GM12878 (cell line): ENCODE measurements around the gene EFCC1. TPM values are rescaled to one million over a fixed set of nuclear protein-coding genes. Genes with fewer than 3 reads are reported as not detected.

Experiments used
- ATAC-seq: fragments of 200-7000 bp; cut with Tn5 transposase; 3 replicates; pipeline ENCODE4 v1.9.1; 2020; ENCODE audit warnings: mild to moderate bottlenecking, moderate library complexity
- BruUV-seq: library from RNA; stranded (reverse); fragments of 400-500 nt; replicated peaks from 2 replicates; lab custom pipeline; 2021; lab: Mats Ljungman, UMichigan
- CTCF ChIA-PET: fragments of 300-600 bp; sonication (Branson Sonifier 250); formaldehyde crosslinking; extraction: SDS; loops from one replicate; lab custom pipeline; 2021; ENCODE audit warnings: inconsistent platforms; lab: Yijun Ruan, JAX
- POLR2A ChIA-PET: fragments of 350-600 bp; formaldehyde crosslinking; extraction: SDS; loops from one replicate; lab custom pipeline; 2021; ENCODE audit warnings: inconsistent platforms; lab: Charles Lee
- RAD21 ChIA-PET: fragments of 300-600 bp; sonication (Branson Sonifier 250); formaldehyde crosslinking; loops from one replicate; lab custom pipeline; 2023; ENCODE audit warnings: antibody characterized with exemption; ENCODE audit not compliant: unreplicated experiment; lab: Charles Lee
- SMC1A ChIA-PET: fragments of 300-600 bp; sonication (Branson Sonifier 250); formaldehyde crosslinking; loops from one replicate; lab custom pipeline; 2023; ENCODE audit not compliant: unreplicated experiment, uncharacterized antibody; lab: Charles Lee
- DNase-seq: peaks from one replicate; pipeline ENCODE4 v3.0.0-alpha.2; 2011; ENCODE audit warnings: low read depth, low spot score
- FAIRE-seq: peaks from 3 replicates; lab custom pipeline; 2011; peaks lifted over from hg19 to GRCh38; lab: Jason Lieb, UNC
- H2AFZ ChIP-seq: 2 replicates; pipeline ENCODE4 v1.6.0; 2011; ENCODE audit warnings: low read depth, low read length, control low read depth; ENCODE audit not compliant: control insufficient read depth
- H3K27ac ChIP-seq: 2 replicates; pipeline ENCODE4 v1.5.1; 2011; ENCODE audit warnings: control low read depth; ENCODE audit not compliant: control insufficient read depth, insufficient read depth
- H3K27me3 ChIP-seq, 2 experiments: replicated peaks in 1 of 2; 2 replicates each; pipeline versions ENCODE4 v1.6.0 to v1.6.1; 2011; ENCODE audit warnings: low read length in 1 of 2; ENCODE audit not compliant: control insufficient read depth in 2 of 2, insufficient read depth in 2 of 2
- H3K36me3 ChIP-seq, 2 experiments: 2 replicates each; pipeline ENCODE4 v1.5.1; 2011; ENCODE audit warnings: low read length in 1 of 2; ENCODE audit not compliant: control insufficient read depth in 2 of 2, insufficient read depth in 2 of 2
- H3K4me1 ChIP-seq: 2 replicates; pipeline ENCODE4 v1.6.1; 2011; ENCODE audit warnings: mild to moderate bottlenecking, low read length, moderate library complexity, mixed read lengths; ENCODE audit not compliant: control insufficient read depth, insufficient read depth
- H3K4me2 ChIP-seq: 2 replicates; pipeline ENCODE4 v1.6.0; 2011; ENCODE audit warnings: control low read depth; ENCODE audit not compliant: control insufficient read depth, insufficient read depth
- H3K4me3 ChIP-seq: fragments of 200-600 bp; sonication (generic); 2 replicates; pipeline ENCODE4 v1.5.1; 2016
- H3K79me2 ChIP-seq: 2 replicates; pipeline ENCODE4 v1.6.0; 2011; ENCODE audit warnings: low read length; ENCODE audit not compliant: control insufficient read depth, insufficient read depth
- H3K9ac ChIP-seq: 2 replicates; pipeline ENCODE4 v1.8.0; 2011; ENCODE audit warnings: low read length, control low read depth, mixed read lengths; ENCODE audit not compliant: control insufficient read depth, insufficient read depth
- H3K9me3 ChIP-seq: replicated peaks from 3 replicates; pipeline ENCODE4 v1.5.1; 2011; ENCODE audit warnings: mild to moderate bottlenecking, low read length; ENCODE audit not compliant: control insufficient read depth, insufficient read depth
- H4K20me1 ChIP-seq: 2 replicates; pipeline ENCODE4 v1.6.0; 2011; ENCODE audit not compliant: control insufficient read depth, insufficient read depth
- BRCA1 ChIP-seq: IDR thresholded peaks from 2 replicates; pipeline ENCODE4 v1.6.1; 2011; ENCODE audit warnings: low read depth, low read length, improper control_type of control experiment
- CEBPB ChIP-seq, 2 experiments: fragments of 150-350 bp in 1 of 2; IDR thresholded peaks; 2 replicates each; pipeline ENCODE4 v1.6.1; 2012 to 2014; ENCODE audit warnings: low read depth in 2 of 2, low read length in 2 of 2, borderline replicate concordance in 1 of 2, inconsistent platforms in 1 of 2
- ETV6 ChIP-seq, 2 experiments: fragments of 450-650 bp in 1 of 2; IDR thresholded peaks in 1 of 2; conservative IDR thresholded peaks in 1 of 2; 2 replicates each; pipeline ENCODE4 v1.6.1; 2014; ENCODE audit warnings: antibody characterized with exemption in 1 of 2, borderline replicate concordance in 1 of 2, low read depth in 1 of 2, mild to moderate bottlenecking in 1 of 2, moderate library complexity in 1 of 2
- EZH2 ChIP-seq: IDR thresholded peaks from 2 replicates; pipeline ENCODE4 v1.6.1; 2012; ENCODE audit warnings: low read depth, mild to moderate bottlenecking, control low read depth, inconsistent platforms, low read length, borderline replicate concordance; ENCODE audit not compliant: control insufficient read depth
- FOXK2 ChIP-seq: fragments of 450-650 bp; IDR thresholded peaks from 2 replicates; pipeline ENCODE4 v1.6.1; 2017; ENCODE audit warnings: mild to moderate bottlenecking, moderate library complexity
- HDGF ChIP-seq: fragments of 450-650 bp; IDR thresholded peaks from 2 replicates; pipeline ENCODE4 v1.6.1; 2016; ENCODE audit warnings: antibody characterized with exemption
- RUNX3 ChIP-seq: IDR thresholded peaks from 2 replicates; pipeline ENCODE4 v1.6.1; 2012; ENCODE audit warnings: low read length, inconsistent platforms
- TAF1 ChIP-seq: IDR thresholded peaks from 2 replicates; pipeline ENCODE4 v1.6.1; 2011; ENCODE audit warnings: mild to moderate bottlenecking, low read depth, low read length, borderline replicate concordance
- TCF7 ChIP-seq: IDR thresholded peaks from 2 replicates; pipeline ENCODE4 v1.6.1; 2014; ENCODE audit warnings: antibody characterized with exemption, borderline replicate concordance
- ZBED1 ChIP-seq: IDR thresholded peaks from 2 replicates; pipeline ENCODE4 v1.6.1; 2016; ENCODE audit warnings: borderline replicate concordance
- WGBS: methylation state at CpG from one replicate; pipeline ENCODE4 v1.1.6; 2016; ENCODE audit warnings: low lambda C conversion rate; ENCODE audit not compliant: insufficient replicate concordance, insufficient coverage; ENCODE audit errors: missing lambda C conversion rate; 5-methylcytosine and 5-hydroxymethylcytosine counted together
- in situ Hi-C: fragments of 300-500 bp; cut with MboI; formaldehyde crosslinking; loops from 9 replicates; pipeline ENCODE4 v1.14.3; 2018; ENCODE audit warnings: mixed read lengths
- intact Hi-C: fragments of 100-400 bp; cut with micrococcal nuclease; formaldehyde crosslinking; loops from one replicate; pipeline ENCODE4 v1.14.2; 2022; ENCODE audit not compliant: unreplicated experiment
- polyA plus RNA-seq, 11 experiments: library from polyadenylated mRNA; depleted of rRNA in 4 of 11; unstranded in 6 of 11; stranded (reverse) in 5 of 11; fragments of >200 nt; fragmentation: Nextera tagmentation in 4 of 11; fragmentation: Illumina TruSeq in 1 of 11; extraction: Ambion mirVana in 4 of 11; extraction: Trizol in 1 of 11; gene quantifications; 1 replicate in 1 of 11; 2 replicates in 10 of 11; pipeline versions ENCODE4 v1.2.1 to v1.2.3, GENCODE V29; 2011 to 2016; ENCODE audit warnings: inconsistent platforms in 2 of 11, missing spikeins in 2 of 11, low read depth in 1 of 11
- total RNA-seq, 4 experiments: library from RNA; depleted of rRNA in 3 of 4; stranded (reverse); fragments of >200 nt in 3 of 4; fragmentation: Illumina TruSeq in 1 of 4; extraction: Trizol in 1 of 4; gene quantifications; 2 replicates each; pipeline versions ENCODE4 v1.2.1 to v1.2.3, GENCODE V29; 2013 to 2021
- TF ChIP-seq, protein P1 (sequence below): IDR thresholded peaks from 2 replicates; pipeline ENCODE4 v1.6.1; 2011; ENCODE audit warnings: borderline replicate concordance, low read depth, mild to moderate bottlenecking, moderate library complexity, low read length; ENCODE audit not compliant: insufficient read depth, poor library complexity, severe bottlenecking
- TF ChIP-seq, protein P2 (sequence below): IDR thresholded peaks from 2 replicates; pipeline ENCODE4 v1.6.1; 2012; ENCODE audit warnings: mild to moderate bottlenecking, low read depth, low read length
- TF ChIP-seq, protein P3 (sequence below): fragments of 450-650 bp; IDR thresholded peaks from 2 replicates; pipeline ENCODE4 v1.6.1; 2017; ENCODE audit warnings: low read depth, mild to moderate bottlenecking, moderate library complexity
- TF ChIP-seq, protein P4 (sequence below): fragments of 150-350 bp; IDR thresholded peaks from 2 replicates; pipeline ENCODE4 v1.6.1; 2016; ENCODE audit warnings: low read depth, low read length

EFCC1 gene
- total and polyA plus RNA-seq, 10 of the 15 experiments (the other 5 are each of a cell fraction or from before 2014, with no cell fraction given), result not detected

DNA sequence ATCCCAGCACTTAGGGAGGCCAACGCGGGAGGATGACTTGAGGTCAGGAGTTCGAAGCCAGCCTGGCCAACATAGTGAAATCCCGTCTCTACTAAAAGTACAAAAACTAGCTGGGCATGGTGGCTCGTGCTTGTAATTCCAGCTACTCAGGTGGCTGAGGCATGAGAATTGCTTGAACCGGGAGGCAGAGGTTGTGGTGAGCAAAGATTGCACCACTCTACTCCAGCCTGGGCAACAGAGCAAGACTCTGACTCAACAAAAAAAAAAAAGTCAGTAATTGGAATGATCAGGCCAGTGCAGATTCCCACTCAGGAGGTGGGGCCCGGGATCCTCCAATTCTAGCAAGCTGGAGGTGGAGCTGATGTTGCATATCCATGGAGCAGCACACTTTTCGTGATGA is 12.8 kb upstream of the EFCC1 start:
- Histone ChIP-seq H3K79me2 (no peaks in the 10 kb centered on the region), H4K20me1 (no peaks in the 10 kb centered on the region), H3K4me2 (no peak overlapping the region), H3K4me1 (no peaks in the 10 kb centered on the region), H3K4me3 (no peak overlapping the region), H3K27me3 (no peaks in the 10 kb centered on the region; a peak in 1 of 4 replicates), H3K36me3 (no peaks in the 10 kb centered on the region), H3K9me3 (no peaks in the 10 kb centered on the region), H2AFZ (no peak overlapping the region), H3K27ac (no peak overlapping the region), H3K9ac (no peak overlapping the region)
- intact Hi-C loops, result no loop called here
- ATAC-seq (no peak), DNase-seq (no peak), FAIRE-seq (no peak)
- in situ Hi-C loops, result no loop called here
- WGBS, result 48% methylated on average over 7 of the region's 8 CpGs
- ChIA-PET CTCF (no interaction called here), SMC1A (interaction anchor here (1.0 kb wide), 1 partner anchor 18 kb away, joined by 3 read pairs; no protein-coding TSS in a partner anchor), POLR2A (no interaction called here), RAD21 (no interaction called here)
- BruUV-seq, result no TSS peak
- TF ChIP-seq TCF7 (no peak), EZH2 (no peak), RUNX3 (no peak), BRCA1 (no peak), FOXK2 (no peak), ZBED1 (no peak), TAF1 (no peak), HDGF (no peak), ETV6 (conservative IDR thresholded peaks at IDR 0.05 in 1 of 2, IDR thresholded peaks at IDR 0.05 in 1 of 2; ENCODE audit: borderline replicate concordance in 1 of 2, low read depth in 1 of 2) (no peak), CEBPB (IDR thresholded peaks at IDR 0.05; ENCODE audit: borderline replicate concordance in 1 of 2, low read depth in 2 of 2, low read length in 2 of 2) (no peak)
- TF ChIP-seq, protein P1, sequence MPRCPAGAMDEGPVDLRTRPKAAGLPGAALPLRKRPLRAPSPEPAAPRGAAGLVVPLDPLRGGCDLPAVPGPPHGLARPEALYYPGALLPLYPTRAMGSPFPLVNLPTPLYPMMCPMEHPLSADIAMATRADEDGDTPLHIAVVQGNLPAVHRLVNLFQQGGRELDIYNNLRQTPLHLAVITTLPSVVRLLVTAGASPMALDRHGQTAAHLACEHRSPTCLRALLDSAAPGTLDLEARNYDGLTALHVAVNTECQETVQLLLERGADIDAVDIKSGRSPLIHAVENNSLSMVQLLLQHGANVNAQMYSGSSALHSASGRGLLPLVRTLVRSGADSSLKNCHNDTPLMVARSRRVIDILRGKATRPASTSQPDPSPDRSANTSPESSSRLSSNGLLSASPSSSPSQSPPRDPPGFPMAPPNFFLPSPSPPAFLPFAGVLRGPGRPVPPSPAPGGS, result no peak
- TF ChIP-seq, protein P2, sequence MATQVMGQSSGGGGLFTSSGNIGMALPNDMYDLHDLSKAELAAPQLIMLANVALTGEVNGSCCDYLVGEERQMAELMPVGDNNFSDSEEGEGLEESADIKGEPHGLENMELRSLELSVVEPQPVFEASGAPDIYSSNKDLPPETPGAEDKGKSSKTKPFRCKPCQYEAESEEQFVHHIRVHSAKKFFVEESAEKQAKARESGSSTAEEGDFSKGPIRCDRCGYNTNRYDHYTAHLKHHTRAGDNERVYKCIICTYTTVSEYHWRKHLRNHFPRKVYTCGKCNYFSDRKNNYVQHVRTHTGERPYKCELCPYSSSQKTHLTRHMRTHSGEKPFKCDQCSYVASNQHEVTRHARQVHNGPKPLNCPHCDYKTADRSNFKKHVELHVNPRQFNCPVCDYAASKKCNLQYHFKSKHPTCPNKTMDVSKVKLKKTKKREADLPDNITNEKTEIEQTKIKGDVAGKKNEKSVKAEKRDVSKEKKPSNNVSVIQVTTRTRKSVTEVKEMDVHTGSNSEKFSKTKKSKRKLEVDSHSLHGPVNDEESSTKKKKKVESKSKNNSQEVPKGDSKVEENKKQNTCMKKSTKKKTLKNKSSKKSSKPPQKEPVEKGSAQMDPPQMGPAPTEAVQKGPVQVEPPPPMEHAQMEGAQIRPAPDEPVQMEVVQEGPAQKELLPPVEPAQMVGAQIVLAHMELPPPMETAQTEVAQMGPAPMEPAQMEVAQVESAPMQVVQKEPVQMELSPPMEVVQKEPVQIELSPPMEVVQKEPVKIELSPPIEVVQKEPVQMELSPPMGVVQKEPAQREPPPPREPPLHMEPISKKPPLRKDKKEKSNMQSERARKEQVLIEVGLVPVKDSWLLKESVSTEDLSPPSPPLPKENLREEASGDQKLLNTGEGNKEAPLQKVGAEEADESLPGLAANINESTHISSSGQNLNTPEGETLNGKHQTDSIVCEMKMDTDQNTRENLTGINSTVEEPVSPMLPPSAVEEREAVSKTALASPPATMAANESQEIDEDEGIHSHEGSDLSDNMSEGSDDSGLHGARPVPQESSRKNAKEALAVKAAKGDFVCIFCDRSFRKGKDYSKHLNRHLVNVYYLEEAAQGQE, result no peak
- TF ChIP-seq, protein P3, sequence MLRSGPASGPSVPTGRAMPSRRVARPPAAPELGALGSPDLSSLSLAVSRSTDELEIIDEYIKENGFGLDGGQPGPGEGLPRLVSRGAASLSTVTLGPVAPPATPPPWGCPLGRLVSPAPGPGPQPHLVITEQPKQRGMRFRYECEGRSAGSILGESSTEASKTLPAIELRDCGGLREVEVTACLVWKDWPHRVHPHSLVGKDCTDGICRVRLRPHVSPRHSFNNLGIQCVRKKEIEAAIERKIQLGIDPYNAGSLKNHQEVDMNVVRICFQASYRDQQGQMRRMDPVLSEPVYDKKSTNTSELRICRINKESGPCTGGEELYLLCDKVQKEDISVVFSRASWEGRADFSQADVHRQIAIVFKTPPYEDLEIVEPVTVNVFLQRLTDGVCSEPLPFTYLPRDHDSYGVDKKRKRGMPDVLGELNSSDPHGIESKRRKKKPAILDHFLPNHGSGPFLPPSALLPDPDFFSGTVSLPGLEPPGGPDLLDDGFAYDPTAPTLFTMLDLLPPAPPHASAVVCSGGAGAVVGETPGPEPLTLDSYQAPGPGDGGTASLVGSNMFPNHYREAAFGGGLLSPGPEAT, result no peak
- TF ChIP-seq, protein P4, sequence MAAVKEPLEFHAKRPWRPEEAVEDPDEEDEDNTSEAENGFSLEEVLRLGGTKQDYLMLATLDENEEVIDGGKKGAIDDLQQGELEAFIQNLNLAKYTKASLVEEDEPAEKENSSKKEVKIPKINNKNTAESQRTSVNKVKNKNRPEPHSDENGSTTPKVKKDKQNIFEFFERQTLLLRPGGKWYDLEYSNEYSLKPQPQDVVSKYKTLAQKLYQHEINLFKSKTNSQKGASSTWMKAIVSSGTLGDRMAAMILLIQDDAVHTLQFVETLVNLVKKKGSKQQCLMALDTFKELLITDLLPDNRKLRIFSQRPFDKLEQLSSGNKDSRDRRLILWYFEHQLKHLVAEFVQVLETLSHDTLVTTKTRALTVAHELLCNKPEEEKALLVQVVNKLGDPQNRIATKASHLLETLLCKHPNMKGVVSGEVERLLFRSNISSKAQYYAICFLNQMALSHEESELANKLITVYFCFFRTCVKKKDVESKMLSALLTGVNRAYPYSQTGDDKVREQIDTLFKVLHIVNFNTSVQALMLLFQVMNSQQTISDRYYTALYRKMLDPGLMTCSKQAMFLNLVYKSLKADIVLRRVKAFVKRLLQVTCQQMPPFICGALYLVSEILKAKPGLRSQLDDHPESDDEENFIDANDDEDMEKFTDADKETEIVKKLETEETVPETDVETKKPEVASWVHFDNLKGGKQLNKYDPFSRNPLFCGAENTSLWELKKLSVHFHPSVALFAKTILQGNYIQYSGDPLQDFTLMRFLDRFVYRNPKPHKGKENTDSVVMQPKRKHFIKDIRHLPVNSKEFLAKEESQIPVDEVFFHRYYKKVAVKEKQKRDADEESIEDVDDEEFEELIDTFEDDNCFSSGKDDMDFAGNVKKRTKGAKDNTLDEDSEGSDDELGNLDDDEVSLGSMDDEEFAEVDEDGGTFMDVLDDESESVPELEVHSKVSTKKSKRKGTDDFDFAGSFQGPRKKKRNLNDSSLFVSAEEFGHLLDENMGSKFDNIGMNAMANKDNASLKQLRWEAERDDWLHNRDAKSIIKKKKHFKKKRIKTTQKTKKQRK, result no peak
